ENCODE data around the gene ACOX3. TPM values are rescaled to one million over a fixed set of nuclear protein-coding genes. Genes with fewer than 3 reads are reported as not detected.
"Not testable (repeated sequence)": the region's sequence is repeated elsewhere in the genome, so short reads cannot be mapped to it uniquely, and the experiment has no call there.

The ACOX3 gene
- polyA plus RNA-seq, 10 donors: 12.6 to 20.2 (median 15.5) TPM

GRCh38 chr4:8353912-8354453 is 86.5 kb downstream of the ACOX3 start:
- no peak for DNase-seq

- no peak for DNase-seq
Observed at GRCh38 chr4:8353158-8353669, 87.3 kb downstream of the ACOX3 start.

DNA sequence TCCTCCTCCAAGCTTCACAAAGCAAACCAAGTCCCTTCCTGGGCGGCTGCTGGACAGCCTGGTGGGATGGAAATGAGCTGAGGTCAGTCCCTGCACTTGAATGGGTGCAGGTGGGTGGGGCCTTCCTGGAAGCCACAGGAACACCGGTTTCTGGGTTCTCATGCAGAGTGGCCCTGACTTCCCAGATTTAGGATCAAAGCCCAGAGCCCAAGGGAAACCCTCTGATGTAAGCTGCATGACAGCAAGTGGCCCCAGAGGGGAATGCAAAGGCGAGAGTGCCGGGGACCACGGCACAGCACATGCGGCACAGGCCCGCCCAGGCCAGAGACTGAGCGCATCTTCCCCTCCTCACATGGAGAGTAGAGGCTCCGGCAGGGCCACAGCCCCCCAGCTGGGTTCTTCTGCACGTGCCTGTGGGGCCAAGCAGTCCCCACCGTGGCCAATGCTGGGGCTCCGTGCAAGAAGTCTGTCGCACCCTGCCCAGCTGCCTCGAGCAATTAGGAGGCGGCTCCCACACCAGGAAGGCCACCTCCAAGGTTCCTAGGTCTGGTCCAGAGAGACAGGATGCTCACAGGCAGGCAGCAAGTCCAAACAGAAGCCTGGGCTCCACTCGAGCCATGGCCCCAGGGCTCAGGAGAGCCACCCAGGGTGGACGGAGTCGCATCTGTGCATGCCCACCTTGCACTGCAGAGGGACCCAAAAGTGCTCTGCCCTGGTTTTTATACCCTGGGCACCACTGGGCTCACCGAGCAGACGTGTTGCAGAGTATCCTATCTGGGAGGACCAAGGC is 88.0 kb downstream of the ACOX3 start:
- DNase-seq: no peak

DNA sequence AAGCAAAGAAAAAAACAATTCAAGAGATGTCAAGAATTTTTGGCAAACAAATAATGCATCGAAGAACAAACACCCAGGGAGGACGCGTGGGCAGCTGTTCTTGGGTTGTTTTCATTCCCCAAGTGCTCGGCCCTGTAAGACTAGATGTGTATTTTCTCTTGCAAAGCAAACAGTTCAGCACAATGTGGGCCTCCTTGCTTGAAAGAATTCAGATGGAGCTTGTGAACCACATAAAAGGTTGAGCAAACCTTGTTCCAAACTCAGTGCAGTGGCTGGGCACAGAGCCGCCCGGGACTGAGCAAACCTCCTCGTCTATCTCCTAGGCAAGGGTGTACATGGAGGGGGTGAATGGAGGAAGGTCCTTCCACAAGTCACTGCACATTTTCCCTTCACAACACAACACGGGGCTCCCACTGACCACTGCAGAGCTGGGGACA is 88.6 kb downstream of the ACOX3 start:
- peak in 1 of 3 donors; percentile 56 for DNase-seq

- no peak for DNase-seq
Observed at GRCh38 chr4:8350841-8351461, 89.6 kb downstream of the ACOX3 start.

DNA sequence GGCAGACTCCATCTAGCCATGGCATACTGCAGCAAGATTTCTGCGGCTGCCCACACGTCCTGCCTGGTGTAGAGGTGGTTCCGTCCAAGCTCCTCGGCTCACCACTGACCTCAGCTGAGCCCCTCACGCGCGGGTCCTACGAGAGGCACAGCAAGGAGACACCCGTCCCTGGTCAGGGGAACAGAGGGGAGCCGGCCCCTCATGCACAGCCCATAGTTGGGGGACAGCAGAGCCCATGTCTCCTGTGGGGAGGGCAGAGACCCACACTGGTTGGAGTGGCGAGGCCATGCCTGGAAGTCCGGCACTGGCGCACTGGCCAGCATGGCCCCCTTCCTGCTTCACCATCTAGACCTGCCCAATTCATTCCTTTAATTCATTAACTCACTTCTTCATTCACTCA is 90.2 kb downstream of the ACOX3 start:
- DNase-seq: no peak

GRCh38 chr4:8349664-8350236 is 90.8 kb downstream of the ACOX3 start:
- DNase-seq: peak in 1 of 3 donors; percentile 40

DNA sequence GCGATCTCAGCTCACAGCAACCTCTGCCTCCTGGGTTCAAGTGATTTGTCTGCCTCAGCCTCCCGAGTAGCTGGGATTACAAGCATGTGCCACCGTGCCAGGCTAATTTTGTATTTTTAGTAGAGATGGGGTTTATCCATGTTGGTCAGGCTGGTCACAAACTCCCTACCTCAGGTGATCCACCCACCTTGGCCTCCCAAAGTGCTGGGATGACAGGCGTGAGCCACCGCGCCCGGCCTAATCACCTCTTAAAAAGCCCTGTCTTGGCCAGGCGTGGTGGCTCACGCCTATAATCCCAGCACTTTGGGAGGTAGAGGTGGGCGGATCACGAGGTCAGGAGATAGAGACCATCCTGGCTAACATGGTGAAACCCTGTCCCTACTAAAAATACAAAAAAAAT is 91.3 kb downstream of the ACOX3 start:
- not testable (repeated sequence) for DNase-seq

DNA sequence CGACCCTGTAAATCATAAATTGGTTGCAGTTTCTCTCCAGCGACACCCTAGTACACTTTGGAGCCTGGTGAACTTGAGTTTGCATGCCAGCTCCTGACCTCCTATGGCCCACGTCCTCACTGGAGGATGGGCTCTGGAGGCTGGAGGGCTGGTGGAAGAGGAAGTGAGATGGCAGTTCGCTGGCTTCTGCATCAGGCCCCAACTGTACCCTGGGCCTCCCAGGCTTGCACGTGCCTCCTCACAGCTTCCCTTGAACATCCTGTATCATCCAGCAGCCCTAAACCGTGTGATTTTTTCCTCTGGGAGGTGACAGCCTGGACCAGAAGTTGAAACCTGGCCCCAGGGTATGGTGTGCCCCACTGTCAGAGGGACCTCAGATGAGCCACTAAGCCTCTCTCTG is 92.5 kb downstream of the ACOX3 start:
- no peak for DNase-seq

DNA sequence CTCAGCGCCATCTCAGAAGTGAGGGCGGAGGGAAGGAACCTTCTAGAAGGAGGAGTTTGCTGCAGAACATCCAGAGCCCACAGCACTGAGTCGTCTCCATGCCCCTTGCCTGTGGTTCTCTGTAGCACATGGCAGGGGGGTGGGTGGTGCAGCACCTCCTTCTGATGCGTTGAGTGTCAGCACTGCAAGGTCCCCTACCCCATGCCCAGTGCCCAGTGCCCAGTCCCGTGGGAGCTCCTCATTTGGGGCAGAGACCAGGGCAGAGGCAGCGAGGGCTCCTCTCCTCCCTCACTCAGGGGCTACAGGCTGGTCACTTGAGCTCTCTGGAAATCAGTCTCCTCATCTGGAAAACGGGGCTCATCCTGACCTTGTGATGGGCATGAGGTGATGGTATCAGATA is 92.9 kb downstream of the ACOX3 start:
- DNase-seq: no peak

DNA sequence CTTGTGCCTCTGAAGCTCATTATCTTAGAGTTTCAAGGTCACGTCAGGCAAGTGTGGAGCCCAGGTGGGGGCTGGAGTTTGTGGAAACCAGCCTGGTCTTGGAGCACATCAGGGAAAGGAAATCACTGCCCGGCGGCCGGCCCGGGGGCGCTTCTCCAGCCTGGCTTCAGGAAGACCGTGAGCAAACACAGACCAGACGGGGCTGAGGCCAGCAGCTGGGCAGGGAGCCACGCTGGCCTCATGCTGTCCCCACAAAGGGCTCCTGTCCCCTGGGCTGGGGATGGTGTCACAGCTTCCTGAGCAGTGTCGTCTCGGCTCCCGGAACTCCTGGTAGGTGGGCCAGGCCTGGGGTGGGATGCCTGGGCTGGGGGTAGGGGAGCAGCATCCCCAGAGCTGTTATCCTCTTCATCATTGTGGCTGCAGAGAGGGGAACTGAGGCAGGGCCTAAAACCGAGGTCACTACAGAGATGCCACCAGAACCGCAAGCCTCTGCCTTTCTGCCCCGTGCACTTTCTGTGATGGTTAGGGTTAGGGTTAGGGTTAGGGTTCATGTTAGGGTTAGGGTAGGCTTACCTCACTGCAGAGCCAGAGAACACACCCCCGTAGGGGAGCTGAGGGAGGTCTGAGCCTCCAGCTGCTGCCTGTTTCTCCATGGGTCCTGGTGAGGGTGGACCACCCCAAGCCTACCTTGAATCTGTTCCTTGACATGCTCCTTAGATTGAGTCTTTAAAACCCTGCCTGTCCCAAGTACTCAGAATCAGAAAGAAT is 93.5 kb downstream of the ACOX3 start:
- DNase-seq: no peak

DNA sequence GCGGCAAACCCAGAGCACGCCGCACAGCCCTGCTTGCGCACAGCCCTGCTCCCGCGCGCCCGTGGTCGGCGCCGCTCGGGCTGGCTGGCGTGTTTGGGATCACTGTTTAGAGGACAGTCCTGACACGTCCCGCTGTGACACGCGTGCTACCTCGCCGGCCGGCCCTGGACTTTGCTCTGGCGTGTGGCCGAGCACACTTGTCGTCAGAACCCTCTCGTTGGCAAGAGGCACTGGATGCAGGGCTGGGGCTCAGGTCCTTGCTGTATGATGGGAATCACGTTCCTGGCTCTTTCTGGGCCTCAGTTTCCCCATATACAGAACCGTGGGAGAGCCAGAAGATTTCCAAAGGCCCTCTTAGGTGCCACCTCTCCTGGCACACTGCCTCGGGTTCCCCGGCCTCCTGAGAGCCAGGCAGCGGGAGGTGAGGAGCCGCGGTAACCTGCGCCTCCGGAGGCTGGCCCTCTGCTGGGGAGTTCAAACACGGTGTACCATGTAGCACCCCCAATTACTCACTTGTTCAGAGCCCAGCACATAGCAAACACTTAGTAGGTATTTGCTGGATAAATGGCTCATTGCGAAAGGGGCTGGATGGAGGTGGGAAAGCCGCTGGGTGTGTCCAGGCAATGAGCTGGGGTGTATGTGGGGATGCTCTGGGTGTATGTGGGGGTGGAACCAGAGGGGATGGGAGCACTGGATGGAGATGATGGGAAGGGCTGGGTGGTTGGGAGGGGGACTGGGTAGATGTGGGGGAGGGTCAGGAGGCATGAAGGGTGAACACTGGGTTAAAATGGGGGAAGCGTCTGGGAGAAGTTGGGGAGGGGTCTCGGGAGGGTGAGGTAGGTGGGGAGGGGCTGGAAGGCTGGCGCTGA is 94.3 kb downstream of the ACOX3 start:
- no peak for DNase-seq

DNA sequence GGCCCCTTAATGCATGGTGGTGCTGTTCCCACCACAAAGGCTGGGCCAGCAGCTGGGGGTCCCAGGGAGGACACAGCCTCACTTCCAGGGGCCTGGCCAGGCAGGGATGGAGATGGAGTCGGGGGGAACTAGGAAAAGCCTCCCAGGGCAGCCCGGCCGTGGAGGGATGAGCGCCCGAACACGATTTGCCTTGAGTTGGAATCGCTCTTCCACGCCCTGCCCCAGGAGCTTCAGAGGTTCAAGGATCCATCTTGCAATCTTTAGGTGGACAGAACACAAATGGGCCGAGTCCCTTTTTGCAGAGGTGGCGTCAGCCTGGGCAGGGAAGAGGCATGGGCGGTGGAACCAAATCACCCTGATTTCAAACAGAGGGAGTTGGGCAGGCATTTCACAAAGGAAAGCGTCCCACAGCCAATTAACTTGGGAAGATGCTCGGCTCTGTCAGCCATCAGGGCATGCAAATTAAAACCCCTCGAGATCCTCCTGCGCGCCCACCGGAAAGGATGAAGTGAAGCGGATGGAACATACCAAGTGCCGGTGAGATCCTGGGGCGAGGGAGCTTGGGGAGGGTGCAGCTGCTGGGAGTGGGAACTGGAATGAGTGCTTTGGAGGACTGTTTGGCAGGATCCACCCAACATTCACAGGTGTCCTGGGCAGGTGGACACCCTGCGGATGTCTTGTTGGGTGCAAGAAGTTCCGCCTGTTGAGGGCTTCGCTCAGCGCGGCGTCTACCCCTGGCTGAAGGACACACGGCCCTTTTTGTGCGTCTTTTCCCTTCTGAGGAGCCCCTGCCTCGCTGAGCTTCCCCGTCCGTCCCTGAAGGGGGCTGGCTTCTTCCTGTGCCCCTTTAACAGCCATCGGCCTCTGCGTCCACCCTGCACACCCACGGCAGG is 95.2 kb downstream of the ACOX3 start:
- no peak for DNase-seq

GRCh38 chr4:8344377-8344776 is 96.1 kb downstream of the ACOX3 start:
- DNase-seq: no peak

- DNase-seq: no peak
Observed at GRCh38 chr4:8343967-8344331, 96.6 kb downstream of the ACOX3 start.

DNA sequence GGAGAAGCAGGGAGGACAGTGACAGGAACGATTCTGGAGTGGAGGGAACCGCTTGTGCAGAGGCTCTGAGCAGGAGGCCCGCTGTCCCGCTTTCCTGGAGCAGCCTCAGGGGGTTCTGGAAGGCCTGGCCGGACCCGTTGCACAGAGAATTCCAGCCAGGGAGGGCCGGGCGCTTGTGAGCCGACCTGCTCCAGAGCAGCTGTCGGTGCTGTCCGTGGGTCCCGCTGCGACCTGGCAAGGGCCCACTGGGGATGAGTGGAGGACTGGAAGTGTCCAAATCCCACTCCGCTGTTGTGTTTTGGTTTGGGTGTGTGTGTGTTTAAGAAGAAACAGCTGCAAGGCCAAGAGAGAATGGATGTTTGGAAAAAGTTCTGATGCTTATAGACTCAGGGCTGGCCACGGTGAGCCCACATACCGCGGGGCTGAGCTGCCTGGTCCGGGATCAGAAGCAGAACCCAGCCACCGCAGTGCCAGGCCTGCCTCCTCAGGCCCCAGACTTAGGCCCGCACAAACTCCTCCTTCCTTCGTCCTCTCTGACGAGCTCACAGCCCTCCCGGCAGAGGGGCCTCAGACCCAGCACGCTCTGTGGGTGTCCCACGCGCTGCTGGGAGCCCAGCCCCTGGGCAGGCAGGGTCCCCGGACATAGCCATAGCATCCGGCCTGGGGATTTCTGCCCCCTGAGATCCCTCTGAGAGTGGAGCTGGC is 97.1 kb downstream of the ACOX3 start:
- DNase-seq: peak in 2 of 3 donors; percentile 47 to 83

DNA sequence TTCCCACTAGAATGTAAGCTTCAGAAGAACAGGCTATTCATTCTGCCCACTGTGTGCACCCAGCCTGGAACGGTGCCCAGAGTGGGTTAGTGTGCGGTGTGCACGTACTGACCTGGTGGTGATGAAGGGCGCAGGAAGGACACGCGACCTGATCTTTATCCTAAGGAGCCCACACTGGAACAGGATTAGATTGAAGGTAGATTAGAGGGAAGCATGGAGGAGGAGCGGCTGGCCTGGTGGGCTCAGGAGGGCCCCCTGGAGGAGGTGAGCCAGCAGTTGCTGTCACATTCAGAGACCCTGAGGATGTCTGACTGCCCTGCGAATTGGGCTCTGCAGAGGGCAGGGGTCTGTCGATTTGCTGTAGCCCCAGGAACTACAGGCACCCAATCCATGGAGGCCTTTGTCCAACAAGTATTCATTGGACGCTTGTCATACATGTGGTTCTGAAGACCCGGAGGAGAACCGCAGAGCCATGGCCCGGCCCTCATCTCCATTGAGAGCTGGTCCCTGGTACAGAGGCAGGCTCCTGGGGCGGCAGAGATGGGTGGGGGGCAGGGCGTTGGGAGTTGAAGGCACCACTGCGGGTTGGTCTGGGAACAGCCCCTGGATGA is 97.8 kb downstream of the ACOX3 start:
- DNase-seq: no peak

DNA sequence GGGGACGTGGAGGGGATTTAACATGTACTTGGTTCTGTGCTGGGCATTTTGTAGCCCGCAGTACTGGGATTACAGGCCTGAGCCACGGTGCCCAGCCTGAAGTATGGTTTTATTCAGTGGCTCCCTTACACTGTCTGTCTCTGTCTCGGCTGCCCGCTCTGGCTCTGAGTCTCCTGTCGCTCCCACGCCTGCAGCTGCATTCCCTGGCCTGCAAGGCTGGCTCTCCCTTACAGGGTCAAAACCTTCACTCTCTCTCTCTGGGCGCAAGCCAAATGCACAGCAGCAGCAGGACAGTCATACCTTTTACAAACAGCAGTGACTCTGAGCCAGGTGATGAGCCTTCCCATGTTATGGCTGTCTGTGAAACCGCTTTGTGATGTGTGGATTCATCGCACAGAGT is 98.8 kb downstream of the ACOX3 start:
- peak; percentile 36 to 79 (median 52) for DNase-seq

DNA sequence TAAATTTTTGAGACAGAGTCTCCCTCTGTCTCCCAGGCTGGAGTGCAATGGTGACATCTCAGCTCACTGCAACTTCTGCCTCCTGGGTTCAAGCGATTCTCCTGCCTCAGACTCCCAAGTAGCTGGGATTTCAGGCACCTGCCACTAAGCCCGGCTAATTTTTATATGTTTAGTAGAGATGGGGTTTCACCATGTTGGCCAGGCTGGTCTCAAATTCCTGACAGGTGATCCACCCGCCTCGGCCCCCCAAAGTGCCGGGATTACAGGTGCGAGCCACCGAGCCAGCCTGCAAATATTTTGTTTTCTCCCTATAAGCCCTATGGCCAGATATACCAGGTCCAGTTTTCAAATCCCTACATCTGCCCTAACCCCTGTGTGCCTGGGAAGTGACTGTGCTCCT is 99.2 kb downstream of the ACOX3 start:
- DNase-seq: not testable (repeated sequence)
